SU-DHL-6 (cell line): ENCODE data around the gene PCDHA4.
"Not testable (repeated sequence)": the region's sequence is repeated elsewhere in the genome, so short reads cannot be mapped to it uniquely, and the experiment has no call there.

Source experiments
- H2AFZ ChIP-seq: fragments of 200-600 bp; sonication (generic); 2 replicates; pipeline ENCODE4 v1.6.1; 2014; ENCODE audit warnings: low read depth, mild to moderate bottlenecking, moderate library complexity, mixed read lengths, antibody characterized with exemption, low read length; ENCODE audit not compliant: severe bottlenecking
- H3F3A ChIP-seq: fragments of 200-600 bp; shearing (Covaris generic); 2 replicates; pipeline ENCODE4 v1.6.0; 2016; ENCODE audit warnings: antibody characterized with exemption, mild to moderate bottlenecking; ENCODE audit not compliant: insufficient read depth
- H3K27ac ChIP-seq: fragments of 200-600 bp; sonication (generic); 2 replicates; pipeline ENCODE4 v1.5.1; 2016; ENCODE audit warnings: low read depth, mild to moderate bottlenecking, low read length, moderate library complexity, mixed read lengths
- H3K27me3 ChIP-seq: fragments of 200-600 bp; sonication (generic), shearing (Covaris generic); 2 replicates; pipeline ENCODE4 v1.6.0; 2014; ENCODE audit warnings: mild to moderate bottlenecking, low read length
- H3K36me3 ChIP-seq: fragments of 200-600 bp; sonication (generic); 2 replicates; pipeline ENCODE4 v1.6.1; 2014; ENCODE audit warnings: mild to moderate bottlenecking, low read length, mixed read lengths
- H3K4me2 ChIP-seq: fragments of 300-600, 200-600 bp; shearing (Covaris generic), sonication (generic); 2 replicates; pipeline ENCODE4 v1.6.0; 2014; ENCODE audit warnings: low read length, low read depth, mild to moderate bottlenecking; ENCODE audit not compliant: poor library complexity, severe bottlenecking
- H3K4me3 ChIP-seq: fragments of 200-600 bp; sonication (generic); 2 replicates; pipeline ENCODE4 v1.5.1; 2014; ENCODE audit warnings: antibody characterized with exemption, low read length, mild to moderate bottlenecking, mixed read lengths; ENCODE audit not compliant: insufficient read depth, poor library complexity, severe bottlenecking
- H3K79me2 ChIP-seq: fragments of 200-600 bp; sonication (generic); 2 replicates; pipeline ENCODE4 v1.6.1; 2014; ENCODE audit warnings: mild to moderate bottlenecking, low read length, moderate library complexity; ENCODE audit not compliant: insufficient read depth
- H3K9ac ChIP-seq: fragments of 200-600 bp; sonication (generic); 2 replicates; pipeline ENCODE4 v1.7.0; 2014; ENCODE audit warnings: mild to moderate bottlenecking, low read length
- H3K9me2 ChIP-seq: fragments of 200-600 bp; sonication (generic); replicated peaks from 2 replicates; pipeline ENCODE4 v1.6.1; 2014; ENCODE audit warnings: low read length; ENCODE audit not compliant: insufficient read depth
- H3K9me3 ChIP-seq: fragments of 200-600 bp; sonication (generic); 2 replicates; pipeline ENCODE4 v1.6.1; 2014; ENCODE audit warnings: low read length, mixed read lengths; ENCODE audit not compliant: insufficient read depth
- H4K20me1 ChIP-seq: fragments of 200-600 bp; sonication (generic); 2 replicates; pipeline ENCODE4 v1.6.1; 2014; ENCODE audit warnings: low read depth, mild to moderate bottlenecking, antibody characterized with exemption, low read length, moderate library complexity, mixed read lengths
- CTCF ChIP-seq: fragments of 200-600 bp; sonication (generic); IDR thresholded peaks from one replicate; pipeline ENCODE4 v1.5.1; 2017; ENCODE audit warnings: antibody characterized with exemption, mild to moderate bottlenecking, low read length, moderate library complexity; ENCODE audit not compliant: insufficient read depth, poor library complexity, severe bottlenecking
- EZH2phosphoT487 ChIP-seq: fragments of 200-600 bp; sonication (generic), shearing (Covaris generic); conservative IDR thresholded peaks from 2 replicates; pipeline ENCODE4 v1.6.1; 2018; ENCODE audit warnings: mild to moderate bottlenecking, antibody characterized with exemption, low read length, moderate library complexity, mixed read lengths

Gene PCDHA4

GRCh38 chr5:140828362-140828737 lies 21.5 kb downstream of the PCDHA4 start:
- H4K20me1 ChIP-seq = no peaks in the 10 kb centered on the region
- H3K9ac ChIP-seq = no peak overlapping the region
- H3K27me3 ChIP-seq = no peaks in the 10 kb centered on the region
- H3K9me3 ChIP-seq = no peaks in the 10 kb centered on the region
- TF ChIP-seq EZH2phosphoT487 = no peak
- no peak for TF ChIP-seq CTCF
- no peak overlapping the region for H3K4me2 ChIP-seq
- H3K27ac ChIP-seq = no peak overlapping the region
- no peaks in the 10 kb centered on the region for H3K9me2 ChIP-seq
- no peaks in the 10 kb centered on the region for H3K79me2 ChIP-seq
- no peaks in the 10 kb centered on the region for H3K36me3 ChIP-seq
- H2AFZ ChIP-seq = no peak overlapping the region
- no peaks in the 10 kb centered on the region for H3F3A ChIP-seq
- H3K4me3 ChIP-seq = no peak overlapping the region

- not testable (repeated sequence) for H3K27ac ChIP-seq, H3K79me2 ChIP-seq, H4K20me1 ChIP-seq, H3K36me3 ChIP-seq, H3K4me2 ChIP-seq, H3K4me3 ChIP-seq, H3K9me2 ChIP-seq, H2AFZ ChIP-seq, H3K9ac ChIP-seq, H3F3A ChIP-seq, H3K9me3 ChIP-seq, H3K27me3 ChIP-seq
Measured at GRCh38 chr5:140829511-140830501, 22.9 kb downstream of the PCDHA4 start.

GRCh38 chr5:140833993-140834392 lies 27.1 kb downstream of the PCDHA4 start, which contains the start of gene PCDHA7:
Gene PCDHA7, plus strand, starts transcription at chr5:140834269. Its CDS starts 115 bp downstream, at chr5:140834384.
- no peaks in the 10 kb centered on the region for H3K9me2 ChIP-seq
- TF ChIP-seq EZH2phosphoT487 = no peak
- TF ChIP-seq CTCF = no peak
- no peak within 1 kb of the TSS for H2AFZ ChIP-seq
- no peaks in the 10 kb centered on the region for H3F3A ChIP-seq
- H3K27me3 ChIP-seq = no peaks in the 10 kb centered on the region
- H3K4me2 ChIP-seq = no peak within 1 kb of the TSS
- H3K27ac ChIP-seq = no peak within 1 kb of the TSS
- no peaks in the 10 kb centered on the region for H3K36me3 ChIP-seq
- H3K79me2 ChIP-seq = no peaks in the 10 kb centered on the region
- no peaks in the 10 kb centered on the region for H3K9me3 ChIP-seq
- H4K20me1 ChIP-seq = no peaks in the 10 kb centered on the region
- no peak within 1 kb of the TSS for H3K9ac ChIP-seq
- H3K4me3 ChIP-seq = no peak within 1 kb of the TSS

- H3K4me3 ChIP-seq, H2AFZ ChIP-seq, H3K4me2 ChIP-seq, H3K9ac ChIP-seq, H3K36me3 ChIP-seq, H3K27me3 ChIP-seq, H3K27ac ChIP-seq, H3K9me2 ChIP-seq, H4K20me1 ChIP-seq, H3K9me3 ChIP-seq, H3K79me2 ChIP-seq, H3F3A ChIP-seq: not testable (repeated sequence)
Measured at GRCh38 chr5:140834439-140835008, 27.7 kb downstream of the PCDHA4 start.
